GM12878 (cell line): Measurements from ENCODE around the gene CENPF. TPM values are rescaled to one million over a fixed set of nuclear protein-coding genes. Genes with fewer than 3 reads are reported as not detected.

ENCODE experiments used
- ATAC-seq: fragments of 200-7000 bp; cut with Tn5 transposase; 3 replicates; pipeline ENCODE4 v1.9.1; 2020; ENCODE audit warnings: mild to moderate bottlenecking, moderate library complexity
- BruUV-seq: library from RNA; stranded (reverse); fragments of 400-500 nt; replicated peaks from 2 replicates; lab custom pipeline; 2021; lab: Mats Ljungman, UMichigan
- CTCF ChIA-PET: fragments of 300-600 bp; sonication (Branson Sonifier 250); formaldehyde crosslinking; extraction: SDS; loops from one replicate; lab custom pipeline; 2021; ENCODE audit warnings: inconsistent platforms; lab: Yijun Ruan, JAX
- POLR2A ChIA-PET: fragments of 350-600 bp; formaldehyde crosslinking; extraction: SDS; loops from one replicate; lab custom pipeline; 2021; ENCODE audit warnings: inconsistent platforms; lab: Charles Lee
- RAD21 ChIA-PET: fragments of 300-600 bp; sonication (Branson Sonifier 250); formaldehyde crosslinking; loops from one replicate; lab custom pipeline; 2023; ENCODE audit warnings: antibody characterized with exemption; ENCODE audit not compliant: unreplicated experiment; lab: Charles Lee
- SMC1A ChIA-PET: fragments of 300-600 bp; sonication (Branson Sonifier 250); formaldehyde crosslinking; loops from one replicate; lab custom pipeline; 2023; ENCODE audit not compliant: unreplicated experiment, uncharacterized antibody; lab: Charles Lee
- DNase-seq: peaks from one replicate; pipeline ENCODE4 v3.0.0-alpha.2; 2011; ENCODE audit warnings: low read depth, low spot score
- FAIRE-seq: peaks from 3 replicates; lab custom pipeline; 2011; peaks lifted over from hg19 to GRCh38; lab: Jason Lieb, UNC
- H2AFZ ChIP-seq: 2 replicates; pipeline ENCODE4 v1.6.0; 2011; ENCODE audit warnings: low read depth, low read length, control low read depth; ENCODE audit not compliant: control insufficient read depth
- H3K27ac ChIP-seq: 2 replicates; pipeline ENCODE4 v1.5.1; 2011; ENCODE audit warnings: control low read depth; ENCODE audit not compliant: control insufficient read depth, insufficient read depth
- H3K27me3 ChIP-seq, 2 experiments: replicated peaks in 1 of 2; 2 replicates each; pipeline versions ENCODE4 v1.6.0 to v1.6.1; 2011; ENCODE audit warnings: low read length in 1 of 2; ENCODE audit not compliant: control insufficient read depth in 2 of 2, insufficient read depth in 2 of 2
- H3K36me3 ChIP-seq, 2 experiments: 2 replicates each; pipeline ENCODE4 v1.5.1; 2011; ENCODE audit warnings: low read length in 1 of 2; ENCODE audit not compliant: control insufficient read depth in 2 of 2, insufficient read depth in 2 of 2
- H3K4me1 ChIP-seq: 2 replicates; pipeline ENCODE4 v1.6.1; 2011; ENCODE audit warnings: mild to moderate bottlenecking, low read length, moderate library complexity, mixed read lengths; ENCODE audit not compliant: control insufficient read depth, insufficient read depth
- H3K4me2 ChIP-seq: 2 replicates; pipeline ENCODE4 v1.6.0; 2011; ENCODE audit warnings: control low read depth; ENCODE audit not compliant: control insufficient read depth, insufficient read depth
- H3K4me3 ChIP-seq: fragments of 200-600 bp; sonication (generic); 2 replicates; pipeline ENCODE4 v1.5.1; 2016
- H3K79me2 ChIP-seq: 2 replicates; pipeline ENCODE4 v1.6.0; 2011; ENCODE audit warnings: low read length; ENCODE audit not compliant: control insufficient read depth, insufficient read depth
- H3K9ac ChIP-seq: 2 replicates; pipeline ENCODE4 v1.8.0; 2011; ENCODE audit warnings: low read length, control low read depth, mixed read lengths; ENCODE audit not compliant: control insufficient read depth, insufficient read depth
- H3K9me3 ChIP-seq: replicated peaks from 3 replicates; pipeline ENCODE4 v1.5.1; 2011; ENCODE audit warnings: mild to moderate bottlenecking, low read length; ENCODE audit not compliant: control insufficient read depth, insufficient read depth
- H4K20me1 ChIP-seq: 2 replicates; pipeline ENCODE4 v1.6.0; 2011; ENCODE audit not compliant: control insufficient read depth, insufficient read depth
- CREM ChIP-seq: IDR thresholded peaks from 2 replicates; pipeline ENCODE4 v1.6.1; 2014; ENCODE audit warnings: antibody characterized with exemption, low read depth
- EGR1 ChIP-seq, 2 experiments: IDR thresholded peaks; 1 replicate in 1 of 2; 2 replicates in 1 of 2; pipeline ENCODE4 v1.6.1; 2011 to 2012; ENCODE audit warnings: low read depth in 2 of 2, low read length in 2 of 2, borderline replicate concordance in 1 of 2, mild to moderate bottlenecking in 1 of 2, moderate library complexity in 1 of 2
- EP300 ChIP-seq, 2 experiments: fragments of 150-350 bp in 1 of 2; IDR thresholded peaks; 2 replicates each; pipeline ENCODE4 v1.6.1; 2011 to 2012; ENCODE audit warnings: low read depth in 2 of 2, low read length in 2 of 2, borderline replicate concordance in 1 of 2, improper control_type of control experiment in 1 of 2, inconsistent platforms in 1 of 2; ENCODE audit not compliant: control insufficient read depth in 1 of 2
- RAD21 ChIP-seq: IDR thresholded peaks from 2 replicates; pipeline ENCODE4 v1.6.1; 2011; ENCODE audit warnings: mild to moderate bottlenecking, low read depth, low read length, moderate library complexity; ENCODE audit not compliant: insufficient read depth
- RCOR1 ChIP-seq: conservative IDR thresholded peaks from 2 replicates; pipeline ENCODE4 v1.6.1; 2012; ENCODE audit warnings: low read depth, low read length, improper control_type of control experiment
- STAT1 ChIP-seq: fragments of 450-650 bp; conservative IDR thresholded peaks from 2 replicates; pipeline ENCODE4 v1.6.1; 2014; ENCODE audit warnings: antibody characterized with exemption, mild to moderate bottlenecking
- WGBS: methylation state at CpG from one replicate; pipeline ENCODE4 v1.1.6; 2016; ENCODE audit warnings: low lambda C conversion rate; ENCODE audit not compliant: insufficient replicate concordance, insufficient coverage; ENCODE audit errors: missing lambda C conversion rate; 5-methylcytosine and 5-hydroxymethylcytosine counted together
- in situ Hi-C: fragments of 300-500 bp; cut with MboI; formaldehyde crosslinking; loops from 9 replicates; pipeline ENCODE4 v1.14.3; 2018; ENCODE audit warnings: mixed read lengths
- intact Hi-C: fragments of 100-400 bp; cut with micrococcal nuclease; formaldehyde crosslinking; loops from one replicate; pipeline ENCODE4 v1.14.2; 2022; ENCODE audit not compliant: unreplicated experiment
- polyA plus RNA-seq, 11 experiments: library from polyadenylated mRNA; depleted of rRNA in 4 of 11; unstranded in 6 of 11; stranded (reverse) in 5 of 11; fragments of >200 nt; fragmentation: Nextera tagmentation in 4 of 11; fragmentation: Illumina TruSeq in 1 of 11; extraction: Ambion mirVana in 4 of 11; extraction: Trizol in 1 of 11; gene quantifications; 1 replicate in 1 of 11; 2 replicates in 10 of 11; pipeline versions ENCODE4 v1.2.1 to v1.2.3, GENCODE V29; 2011 to 2016; ENCODE audit warnings: inconsistent platforms in 2 of 11, missing spikeins in 2 of 11, low read depth in 1 of 11
- total RNA-seq, 4 experiments: library from RNA; depleted of rRNA in 3 of 4; stranded (reverse); fragments of >200 nt in 3 of 4; fragmentation: Illumina TruSeq in 1 of 4; extraction: Trizol in 1 of 4; gene quantifications; 2 replicates each; pipeline versions ENCODE4 v1.2.1 to v1.2.3, GENCODE V29; 2013 to 2021
- TF ChIP-seq, protein P1 (sequence below): fragments of 450-650 bp; IDR thresholded peaks from 2 replicates; pipeline ENCODE4 v1.6.1; 2014; ENCODE audit warnings: mild to moderate bottlenecking

CENPF gene
- total and polyA plus RNA-seq, 10 of the 15 experiments (the other 5 are each of a cell fraction or from before 2014, with no cell fraction given): 26.0 to 132 (median 70.5) TPM

DNA sequence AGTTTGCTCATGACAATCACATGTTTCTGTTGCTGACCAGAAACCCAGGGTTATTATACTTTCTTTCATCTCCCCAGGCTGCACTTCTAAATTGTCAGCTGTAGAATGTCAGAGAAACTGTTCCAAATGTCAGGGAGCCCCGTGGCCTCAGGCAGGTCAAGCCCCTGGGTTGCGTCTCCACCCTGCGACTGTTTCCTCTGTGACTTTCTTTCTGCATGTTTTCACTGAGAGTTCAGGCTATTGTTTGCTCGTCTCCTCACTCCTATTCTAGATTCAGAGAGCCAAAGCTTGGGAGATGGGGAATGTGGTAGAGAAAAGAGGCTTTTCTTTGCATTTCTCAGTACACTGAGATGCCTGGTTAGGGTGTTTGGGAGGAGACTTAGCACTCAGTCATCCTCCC is 97.4 kb downstream of the CENPF start:
- Histone ChIP-seq H3K27me3 (no peaks in the 10 kb centered on the region), H3K4me3 (no peak overlapping the region), H2AFZ (no peak overlapping the region), H3K27ac (no peak overlapping the region), H3K79me2 (no peaks in the 10 kb centered on the region), H4K20me1 (no peaks in the 10 kb centered on the region), H3K4me1 (no peaks in the 10 kb centered on the region), H3K9ac (no peak overlapping the region), H3K4me2 (no peak overlapping the region), H3K36me3 (no peaks in the 10 kb centered on the region), H3K9me3 (no peaks in the 10 kb centered on the region)
- in situ Hi-C loops (no loop called here), intact Hi-C loops (no loop called here)
- BruUV-seq: no TSS peak
- RAD21 ChIA-PET: no interaction called here
- CTCF ChIA-PET: no interaction called here
- SMC1A ChIA-PET: no interaction called here
- TF ChIP-seq EP300 (IDR thresholded peaks at IDR 0.05; ENCODE audit: borderline replicate concordance in 1 of 2, control insufficient read depth in 1 of 2, low read depth in 2 of 2, low read length in 2 of 2): no peak
- TF ChIP-seq, protein P1, sequence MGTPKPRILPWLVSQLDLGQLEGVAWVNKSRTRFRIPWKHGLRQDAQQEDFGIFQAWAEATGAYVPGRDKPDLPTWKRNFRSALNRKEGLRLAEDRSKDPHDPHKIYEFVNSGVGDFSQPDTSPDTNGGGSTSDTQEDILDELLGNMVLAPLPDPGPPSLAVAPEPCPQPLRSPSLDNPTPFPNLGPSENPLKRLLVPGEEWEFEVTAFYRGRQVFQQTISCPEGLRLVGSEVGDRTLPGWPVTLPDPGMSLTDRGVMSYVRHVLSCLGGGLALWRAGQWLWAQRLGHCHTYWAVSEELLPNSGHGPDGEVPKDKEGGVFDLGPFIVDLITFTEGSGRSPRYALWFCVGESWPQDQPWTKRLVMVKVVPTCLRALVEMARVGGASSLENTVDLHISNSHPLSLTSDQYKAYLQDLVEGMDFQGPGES: no peak
- no peak for TF ChIP-seq RCOR1
- TF ChIP-seq STAT1: no peak
- TF ChIP-seq CREM: no peak
- TF ChIP-seq RAD21: no peak
- TF ChIP-seq EGR1 (IDR thresholded peaks at IDR 0.05; ENCODE audit: borderline replicate concordance in 1 of 2, low read depth in 2 of 2, low read length in 2 of 2): no peak
- FAIRE-seq: no peak
- no peak for DNase-seq
- ATAC-seq: no peak
- WGBS: 16% methylated on average over 4 of the region's 4 CpGs
- POLR2A ChIA-PET: no interaction called here
